Measurements from ENCODE around the gene FNDC1.

Gene FNDC1

DNA sequence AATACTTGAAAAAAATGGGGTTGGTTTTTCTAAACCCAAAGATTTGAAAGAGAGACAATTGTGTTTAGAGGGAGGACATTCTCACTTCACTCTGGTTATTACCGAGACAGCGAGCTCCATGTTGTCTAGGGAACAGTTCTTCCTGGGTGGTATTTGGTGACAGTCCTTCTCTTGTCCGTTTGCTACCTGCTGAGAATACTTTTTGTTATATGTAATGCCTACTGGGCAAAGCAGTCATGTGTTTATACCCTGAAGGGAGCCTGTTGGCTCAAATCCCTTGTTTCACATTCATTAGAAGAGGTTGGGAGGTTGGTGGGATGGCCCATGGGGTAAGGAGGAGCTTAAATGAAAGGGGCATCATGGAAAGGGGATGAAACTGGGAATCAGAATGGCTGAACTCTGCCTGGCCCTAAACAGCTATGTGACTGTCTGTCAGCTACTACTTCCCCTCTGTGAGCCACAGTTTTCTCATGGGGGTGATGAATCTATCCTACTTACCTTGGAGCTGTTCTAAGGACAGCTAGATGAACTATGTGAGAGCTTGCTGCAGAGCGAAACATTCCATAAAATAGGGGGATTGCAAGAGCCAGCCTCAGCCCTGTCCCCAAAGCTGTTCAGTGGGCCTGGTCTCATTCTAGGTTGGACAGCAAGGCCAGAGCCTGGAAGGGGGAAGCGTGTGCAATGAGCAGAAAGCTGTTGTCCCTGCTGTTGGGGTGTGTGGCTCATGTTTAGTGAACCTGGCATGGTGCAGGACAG, 43.5 kb downstream of the FNDC1 start:
- DNase-seq (ENCODE audit: low read depth in 2 of 2) = no peak
- no peak overlapping the region for H3K4me3 ChIP-seq (replicated peaks in 1 of 2; ENCODE audit: low read depth in 2 of 2, low read length in 2 of 2)
- TF ChIP-seq, protein P1, sequence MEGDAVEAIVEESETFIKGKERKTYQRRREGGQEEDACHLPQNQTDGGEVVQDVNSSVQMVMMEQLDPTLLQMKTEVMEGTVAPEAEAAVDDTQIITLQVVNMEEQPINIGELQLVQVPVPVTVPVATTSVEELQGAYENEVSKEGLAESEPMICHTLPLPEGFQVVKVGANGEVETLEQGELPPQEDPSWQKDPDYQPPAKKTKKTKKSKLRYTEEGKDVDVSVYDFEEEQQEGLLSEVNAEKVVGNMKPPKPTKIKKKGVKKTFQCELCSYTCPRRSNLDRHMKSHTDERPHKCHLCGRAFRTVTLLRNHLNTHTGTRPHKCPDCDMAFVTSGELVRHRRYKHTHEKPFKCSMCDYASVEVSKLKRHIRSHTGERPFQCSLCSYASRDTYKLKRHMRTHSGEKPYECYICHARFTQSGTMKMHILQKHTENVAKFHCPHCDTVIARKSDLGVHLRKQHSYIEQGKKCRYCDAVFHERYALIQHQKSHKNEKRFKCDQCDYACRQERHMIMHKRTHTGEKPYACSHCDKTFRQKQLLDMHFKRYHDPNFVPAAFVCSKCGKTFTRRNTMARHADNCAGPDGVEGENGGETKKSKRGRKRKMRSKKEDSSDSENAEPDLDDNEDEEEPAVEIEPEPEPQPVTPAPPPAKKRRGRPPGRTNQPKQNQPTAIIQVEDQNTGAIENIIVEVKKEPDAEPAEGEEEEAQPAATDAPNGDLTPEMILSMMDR (IDR thresholded peaks at IDR 0.05; ENCODE audit: low read depth, low read length) = no peak

DNA sequence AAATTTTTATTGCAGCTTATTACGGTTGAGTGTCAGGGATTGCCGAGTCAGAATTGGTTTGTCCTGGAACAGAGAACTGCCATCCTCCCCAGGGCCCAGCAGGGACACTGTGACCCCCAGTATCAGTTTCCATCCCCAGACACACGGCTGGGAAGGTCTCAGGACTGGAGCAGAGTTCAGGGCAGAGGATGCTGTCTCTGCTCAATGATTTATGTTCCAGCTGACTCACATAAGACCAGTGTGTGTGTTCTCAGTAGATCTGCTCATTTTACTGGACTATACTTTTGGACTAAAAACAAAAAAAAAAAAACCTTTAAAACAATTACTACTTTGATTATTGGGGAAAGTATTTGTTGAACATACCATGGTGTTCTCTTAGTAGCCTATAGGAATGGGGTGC, 44.2 kb downstream of the FNDC1 start:
- no peak overlapping the region for H3K4me3 ChIP-seq (replicated peaks in 1 of 2; ENCODE audit: low read depth in 2 of 2, low read length in 2 of 2)
- TF ChIP-seq, protein P1 (IDR thresholded peaks at IDR 0.05; ENCODE audit: low read depth, low read length) = no peak
- peak in 1 of 2 donors; percentile 6 for DNase-seq (ENCODE audit: low read depth in 2 of 2)

GRCh38 chr6:159214281-159214680, 45.1 kb downstream of the FNDC1 start:
- DNase-seq (ENCODE audit: low read depth in 2 of 2) = peak in 1 of 2 donors; percentile 2
- H3K4me3 ChIP-seq (replicated peaks in 1 of 2; ENCODE audit: low read depth in 2 of 2, low read length in 2 of 2) = no peak overlapping the region
- TF ChIP-seq, protein P1 (IDR thresholded peaks at IDR 0.05; ENCODE audit: low read depth, low read length) = no peak

DNA sequence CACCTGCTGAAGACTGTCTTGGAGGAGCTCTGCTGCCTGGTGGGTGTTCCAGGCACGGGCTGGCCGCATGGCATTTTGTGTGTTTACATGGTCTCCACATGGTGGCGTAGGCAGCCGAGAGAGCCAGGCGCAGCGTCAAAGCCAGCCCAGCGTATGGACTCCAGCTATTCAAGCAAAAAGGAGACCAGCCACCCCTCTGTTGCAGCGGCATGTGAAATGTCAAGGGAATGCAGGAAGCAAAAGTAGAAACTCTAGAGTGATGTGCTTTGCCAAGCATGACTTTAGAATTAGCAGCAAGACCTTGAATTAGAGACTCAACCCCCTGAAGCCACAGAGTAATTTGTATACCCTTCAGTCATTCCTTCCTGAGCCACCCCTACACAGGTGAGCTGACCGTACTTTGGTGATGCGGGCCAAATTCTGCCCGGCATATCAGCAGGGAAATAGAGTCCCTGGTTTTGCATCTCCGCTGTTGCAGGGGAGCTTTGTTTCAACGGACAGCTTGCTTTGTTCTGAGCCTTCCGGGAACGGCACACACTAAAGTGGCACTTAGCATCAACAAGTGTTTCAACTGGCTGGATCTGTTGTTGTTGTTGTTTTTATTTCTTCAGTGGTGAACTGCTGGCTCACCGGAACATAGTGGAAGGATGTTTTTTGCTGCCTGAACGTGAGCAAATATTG, 48.5 kb downstream of the FNDC1 start:
- DNase-seq (ENCODE audit: low read depth in 2 of 2) = peak in 1 of 2 donors; percentile 49
- TF ChIP-seq, protein P1 (IDR thresholded peaks at IDR 0.05; ENCODE audit: low read depth, low read length) = no peak
- no peak overlapping the region for H3K4me3 ChIP-seq (replicated peaks in 1 of 2; ENCODE audit: low read depth in 2 of 2, low read length in 2 of 2)

GRCh38 chr6:159220093-159220492, 50.9 kb downstream of the FNDC1 start:
- no peak for DNase-seq (ENCODE audit: low read depth in 2 of 2)
- H3K4me3 ChIP-seq (replicated peaks in 1 of 2; ENCODE audit: low read depth in 2 of 2, low read length in 2 of 2) = no peak overlapping the region
- TF ChIP-seq, protein P1 (IDR thresholded peaks at IDR 0.05; ENCODE audit: low read depth, low read length) = no peak

DNA sequence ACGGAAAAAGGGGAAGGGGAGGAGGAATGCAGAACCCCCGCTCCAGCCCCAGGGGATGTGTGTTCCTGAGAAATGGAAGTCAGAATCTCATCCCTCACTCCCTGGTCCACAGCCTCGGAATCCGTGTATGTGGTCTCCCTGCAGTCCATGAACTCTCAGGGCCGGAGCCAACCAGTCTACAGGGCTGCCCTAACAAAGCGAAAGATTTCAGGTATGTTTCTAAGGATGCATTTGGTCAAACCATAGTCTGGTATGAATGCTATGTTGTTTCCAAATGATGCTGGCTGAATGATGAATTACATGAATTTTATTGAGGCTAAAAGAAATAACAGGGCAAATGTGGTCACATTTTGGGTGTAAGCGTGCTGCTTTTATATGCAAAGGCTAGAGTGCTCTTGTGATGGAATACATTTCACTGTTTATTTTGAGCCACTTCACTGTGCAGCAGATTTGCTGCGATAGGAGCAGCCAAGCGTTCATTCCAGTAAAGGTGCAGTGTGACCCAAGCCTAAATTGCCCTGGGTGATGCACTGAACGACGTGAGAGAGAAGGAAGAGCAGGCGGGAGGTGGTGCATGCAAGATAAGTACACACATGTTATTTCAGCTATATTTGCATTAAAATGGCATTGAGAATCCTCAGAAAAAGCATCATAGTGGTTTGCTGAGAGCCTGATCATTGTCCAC, 52.4 kb downstream of the FNDC1 start:
- no peak for DNase-seq (ENCODE audit: low read depth in 2 of 2)
- no peak overlapping the region for H3K4me3 ChIP-seq (replicated peaks in 1 of 2; ENCODE audit: low read depth in 2 of 2, low read length in 2 of 2)
- TF ChIP-seq, protein P1 (IDR thresholded peaks at IDR 0.05; ENCODE audit: low read depth, low read length) = no peak
